K562 (cell line): Measurements from ENCODE around the gene MTG1. TPM values are rescaled to one million over a fixed set of nuclear protein-coding genes. Genes with fewer than 3 reads are reported as not detected.
"Not testable (repeated sequence)": the region's sequence is repeated elsewhere in the genome, so short reads cannot be mapped to it uniquely, and the experiment has no call there.

Experiments used
- ATAC-seq: fragments of 200-7000 bp; cut with Tn5 transposase; 3 replicates; pipeline ENCODE4 v1.9.1; 2020; ENCODE audit warnings: moderate library complexity
- BruUV-seq: library from RNA; stranded (reverse); fragments of 400-500 nt; replicated peaks from 2 replicates; lab custom pipeline; 2021; lab: Mats Ljungman, UMichigan
- CTCF ChIA-PET: fragments of 300-600 bp; formaldehyde crosslinking; extraction: SDS; loops from one replicate; lab custom pipeline; 2021; ENCODE audit warnings: low intra/inter-chr PET ratio; lab: Yijun Ruan, JAX
- POLR2A ChIA-PET: fragments of 300-600, 350-650 bp; sonication (Branson Sonifier 250); formaldehyde crosslinking; extraction: SDS; loops from one replicate; lab custom pipeline; 2021; ENCODE audit warnings: antibody characterized with exemption, inconsistent platforms; lab: Yijun Ruan, JAX
- DNase-seq, 4 experiments: peaks; one replicate each; pipeline versions ENCODE4 v3.0.0 to v3.0.0-alpha.2; 2011 to 2018; ENCODE audit warnings: low spot score in 3 of 4, mixed read lengths in 3 of 4; ENCODE audit errors: extremely low read depth in 1 of 4
- FAIRE-seq: peaks from 2 replicates; lab custom pipeline; 2011; peaks lifted over from hg19 to GRCh38; lab: Jason Lieb, UNC
- H2AFZ ChIP-seq: 2 replicates; pipeline ENCODE4 v1.6.0; 2011; ENCODE audit warnings: low read depth, low read length, control low read depth, inconsistent platforms
- H3K27ac ChIP-seq: fragments of 200-600 bp; 3 replicates; pipeline ENCODE4 v1.8.0; 2011; ENCODE audit warnings: low read depth, mild to moderate bottlenecking, control low read depth, inconsistent platforms, low read length, moderate library complexity, mixed read lengths; ENCODE audit errors: extremely low read depth
- H3K27me3 ChIP-seq, 2 experiments: fragments of 300-600 bp in 1 of 2; 2 replicates in 1 of 2; 3 replicates in 1 of 2; pipeline versions ENCODE4 v1.6.0 to v1.8.0; 2011; ENCODE audit warnings: inconsistent platforms in 2 of 2, low read length in 2 of 2, mild to moderate bottlenecking in 1 of 2, mixed read lengths in 1 of 2, moderate library complexity in 1 of 2; ENCODE audit not compliant: control insufficient read depth in 2 of 2, insufficient read depth in 2 of 2
- H3K36me3 ChIP-seq: fragments of 300-600 bp; 3 replicates; pipeline ENCODE4 v1.8.0; 2011; ENCODE audit warnings: mild to moderate bottlenecking, low read length, inconsistent platforms; ENCODE audit not compliant: control insufficient read depth, insufficient read depth
- H3K4me1 ChIP-seq, 2 experiments: fragments of 200-600 bp in 1 of 2; replicated peaks in 1 of 2; 2 replicates in 1 of 2; 3 replicates in 1 of 2; pipeline versions ENCODE4 v1.5.1 to v1.8.0; 2011; ENCODE audit warnings: inconsistent platforms in 2 of 2, low read length in 2 of 2, mild to moderate bottlenecking in 1 of 2, mixed read lengths in 1 of 2, moderate library complexity in 1 of 2; ENCODE audit not compliant: control insufficient read depth in 2 of 2, insufficient read depth in 2 of 2
- H3K4me2 ChIP-seq: 2 replicates; pipeline ENCODE4 v1.6.1; 2011; ENCODE audit warnings: low read length, control low read depth, inconsistent platforms, mixed read lengths; ENCODE audit not compliant: insufficient read depth
- H3K4me3 ChIP-seq: fragments of 200-600 bp; sonication (generic), shearing (Covaris generic); 2 replicates; pipeline ENCODE4 v1.5.1; 2016; ENCODE audit warnings: control low read depth, inconsistent platforms
- H3K79me2 ChIP-seq: fragments of 200-600 bp; 3 replicates; pipeline ENCODE4 v1.8.0; 2011; ENCODE audit warnings: low read length, inconsistent platforms; ENCODE audit not compliant: control insufficient read depth, insufficient read depth
- H3K9ac ChIP-seq, 2 experiments: 2 replicates each; pipeline versions ENCODE4 v1.6.0 to v1.6.1; 2011; ENCODE audit warnings: low read depth in 2 of 2, low read length in 2 of 2, control low read depth in 1 of 2, inconsistent platforms in 1 of 2, mild to moderate bottlenecking in 1 of 2, mixed read lengths in 1 of 2; ENCODE audit not compliant: insufficient read depth in 1 of 2
- H3K9me1 ChIP-seq: one replicate; pipeline ENCODE4 v1.6.0; 2011; ENCODE audit warnings: inconsistent platforms, mild to moderate bottlenecking, low read length, moderate library complexity; ENCODE audit not compliant: control insufficient read depth, insufficient read depth
- H3K9me3 ChIP-seq: replicated peaks from 2 replicates; pipeline ENCODE4 v1.5.1; 2011; ENCODE audit warnings: low read depth, low read length, inconsistent platforms; ENCODE audit not compliant: control insufficient read depth, insufficient read depth
- H4K20me1 ChIP-seq: replicated peaks from 2 replicates; pipeline ENCODE4 v1.6.1; 2011; ENCODE audit warnings: low read length, inconsistent platforms, mixed read lengths; ENCODE audit not compliant: control insufficient read depth, insufficient read depth
- CREM ChIP-seq: IDR thresholded peaks from 2 replicates; pipeline ENCODE4 v1.6.1; 2014; ENCODE audit warnings: antibody characterized with exemption, low read depth
- PPARD ChIP-seq: fragments of 250-450 bp; sonication (Bioruptor Pico); IDR thresholded peaks from 2 replicates; pipeline ENCODE4 v1.8.0; 2022; ENCODE audit warnings: inconsistent platforms, mild to moderate bottlenecking, moderate library complexity
- ZBTB40 ChIP-seq, 2 experiments: fragments of 450-650 bp in 1 of 2; sonication (generic) in 1 of 2; formaldehyde crosslinking in 1 of 2; IDR thresholded peaks; 2 replicates each; pipeline versions ENCODE4 v1.7.1 to v1.9.0; 2016 to 2022; ENCODE audit warnings: inconsistent platforms in 1 of 2, mild to moderate bottlenecking in 1 of 2, missing genetic modification reagents in 1 of 2
- ZNF121 ChIP-seq: sonication (generic); formaldehyde crosslinking; conservative IDR thresholded peaks from 2 replicates; pipeline ENCODE4 v1.8.0; 2022; ENCODE audit warnings: missing genetic modification reagents
- WGBS: fragments of 100-300 bp; shearing (Covaris generic); methylation state at CpG from one replicate; pipeline ENCODE4 v1.1.6; 2016; ENCODE audit warnings: low coverage, mixed read lengths; ENCODE audit not compliant: insufficient coverage; ENCODE audit errors: missing lambda C conversion rate; 5-methylcytosine and 5-hydroxymethylcytosine counted together
- in situ Hi-C: fragments of 300-500 bp; cut with MboI; formaldehyde crosslinking; loops from 4 replicates; pipeline ENCODE4 v1.15.0; 2018; ENCODE audit warnings: inconsistent platforms, mixed read lengths
- intact Hi-C: fragments of 100-400 bp; cut with micrococcal nuclease; formaldehyde crosslinking; loops from 2 replicates; pipeline ENCODE4 v1.14.2; 2022
- polyA plus RNA-seq, 8 experiments: library from polyadenylated mRNA; depleted of rRNA in 4 of 8; stranded (reverse) in 5 of 8; unstranded in 3 of 8; fragments of >200 nt; fragmentation: Nextera tagmentation in 2 of 8; fragmentation: Illumina TruSeq in 1 of 8; extraction: Ambion mirVana in 2 of 8; extraction: Trizol in 1 of 8; gene quantifications; 2 replicates each; pipeline versions ENCODE4 v1.2.1 to v1.2.3, GENCODE V29; 2011 to 2014; ENCODE audit warnings: inconsistent platforms in 1 of 8, missing spikeins in 1 of 8
- total RNA-seq, 7 experiments: library from RNA; depleted of rRNA in 6 of 7; stranded (reverse); fragments of >200 nt in 6 of 7; fragmentation: Illumina TruSeq in 2 of 7; extraction: Trizol in 2 of 7; gene quantifications; 2 replicates each; pipeline versions ENCODE4 v1.2.1 to v1.2.3, GENCODE V29; 2011 to 2021; ENCODE audit warnings: low replicate concordance in 1 of 7

Gene MTG1
- total and polyA plus RNA-seq, 9 of the 15 experiments (the other 6 are each of a cell fraction or from before 2014, with no cell fraction given), result 2.8 to 28.2 (median 15.4) TPM

GRCh38 chr10:133375357-133376115, 18.4 kb upstream of the MTG1 start:
- Histone ChIP-seq H4K20me1 (no peaks in the 10 kb centered on the region), H3K9ac (no peak overlapping the region), H3K4me2 (no peak overlapping the region; the same call in 1 of the 2 replicates), H3K4me1 (peaks cover 7 to 45% of the 10 kb centered on the region in 2 experiments; a peak in 3 of 5 replicates), H3K36me3 (peaks cover 8% of the 10 kb centered on the region; the same call in 1 of the 3 replicates), H3K9me1 (no peaks in the 10 kb centered on the region), H3K27me3 (no peaks in the 10 kb centered on the region), H3K4me3 (no peak overlapping the region)
- CTCF ChIA-PET, result no interaction called here
- FAIRE-seq, result no peak
- WGBS, result 33% methylated on average over 11 of the region's 12 CpGs
- in situ Hi-C loops, result no loop called here
- ATAC-seq, result no peak
- no peak for TF ChIP-seq PPARD (CRISPR knock-in tag)
- 0 out of 2 replicates have a peak, but pooled peaks have one; percentile 30 for TF ChIP-seq CREM
- TF ChIP-seq, all 486 proteins: peak for 1
- Histone ChIP-seq H3K27ac (no peak overlapping the region), H3K9me3 (no peaks in the 10 kb centered on the region), H2AFZ (peak overlapping the region; percentile 48), H3K79me2 (peaks cover 9% of the 10 kb centered on the region)
- POLR2A ChIA-PET, result interaction anchor here (1.1 kb wide), 1 partner anchor 14 kb away, joined by 3 read pairs; no protein-coding TSS in a partner anchor
- BruUV-seq, result no TSS peak
- DNase-seq, result no peak
- intact Hi-C loops, result no loop called here

- H3K27me3 ChIP-seq; H3K9me3 ChIP-seq; H3K79me2 ChIP-seq; H3K27ac ChIP-seq; DNase-seq; intact Hi-C loops; in situ Hi-C loops; CTCF ChIA-PET; H3K9ac ChIP-seq; H4K20me1 ChIP-seq; ATAC-seq; H3K4me3 ChIP-seq; BruUV-seq; H3K4me2 ChIP-seq; FAIRE-seq; H3K36me3 ChIP-seq; H3K9me1 ChIP-seq; H2AFZ ChIP-seq; TF ChIP-seq ZBTB40 (CRISPR knock-in tag; IDR thresholded peaks at IDR 0.05): not testable (repeated sequence)
- POLR2A ChIA-PET, result interaction anchor here (1.1 to 1.5 kb wide), 2 partner anchors 13 to 15 kb away, joined by 3 read pairs; no protein-coding TSS in a partner anchor
- peaks cover 7 to 47% of the 10 kb centered on the region in 2 experiments; a peak in 3 of 5 replicates for H3K4me1 ChIP-seq
- TF ChIP-seq ZBTB40 (IDR thresholded peaks at IDR 0.05) (0 out of 2 replicates have a peak, but pooled peaks have one; percentile 18), ZNF121 (CRISPR knock-in tag) (peak; percentile 65)
- 60% methylated on average over 3 of the region's 5 CpGs for WGBS
Observed at GRCh38 chr10:133376183-133376582, 17.8 kb upstream of the MTG1 start.
